Activated B cell treated with CpG ODN at 0.5 μM for 24 hours (primary cell): ENCODE results near the gene CCN2. TPM values are rescaled to one million over a fixed set of nuclear protein-coding genes. Genes with fewer than 3 reads are reported as not detected.

Experiments
- ATAC-seq: fragments of 200-7000 bp; cut with Tn5 transposase; one replicate; pipeline ENCODE4 v1.10.0; 2021; ENCODE audit warnings: low read depth, mild to moderate bottlenecking, moderate library complexity
- CTCF ChIA-PET: fragments of 350-600 bp; sonication (Branson Sonifier 250); formaldehyde crosslinking; loops from one replicate; lab custom pipeline; 2021; ENCODE audit warnings: antibody characterized with exemption; lab: Charles Lee
- POLR2A ChIA-PET: fragments of 350-600 bp; sonication (Branson Sonifier 250); formaldehyde crosslinking; loops from one replicate; lab custom pipeline; 2021; ENCODE audit warnings: antibody characterized with exemption; lab: Charles Lee
- DNase-seq: peaks from one replicate; pipeline ENCODE4 v3.0.0; 2022
- H3K27ac Mint-ChIP-seq: one replicate; pipeline ENCODE4 v1.8.0; 2020; ENCODE audit warnings: mixed read lengths
- H3K27me3 Mint-ChIP-seq: one replicate; pipeline ENCODE4 v1.8.0; 2021; ENCODE audit warnings: mixed read lengths
- H3K36me3 Mint-ChIP-seq: one replicate; pipeline ENCODE4 v1.8.0; 2021; ENCODE audit warnings: low read depth, mixed read lengths
- H3K4me1 Mint-ChIP-seq: one replicate; pipeline ENCODE4 v1.8.0; 2021; ENCODE audit warnings: mixed read lengths
- H3K4me3 Mint-ChIP-seq: one replicate; pipeline ENCODE4 v1.8.0; 2020; ENCODE audit warnings: mild to moderate bottlenecking, mixed read lengths
- H3K9me3 Mint-ChIP-seq: one replicate; pipeline ENCODE4 v1.8.0; 2020; ENCODE audit warnings: mixed read lengths
- CTCF ChIP-seq: fragments of 200-600 bp; IDR thresholded peaks from one replicate; pipeline ENCODE4 v1.8.0; 2022; ENCODE audit warnings: antibody characterized with exemption, mild to moderate bottlenecking
- intact Hi-C: fragments of 100-400 bp; cut with micrococcal nuclease; formaldehyde crosslinking; loops from one replicate; pipeline ENCODE4 v1.15.1; 2024
- total RNA-seq: library from RNA; stranded (reverse); gene quantifications from 2 replicates; pipeline ENCODE4 v1.2.3, GENCODE V29; 2022

Gene CCN2
- total RNA-seq, 1 donor from 2014 or later, result 0.35 TPM

GRCh38 chr6:131914234-131914633 lies 36.9 kb downstream of the CCN2 start:
- H3K36me3 Mint-ChIP-seq, result no peaks in the 10 kb centered on the region
- intact Hi-C loops, result loop anchor here (2.0 to 10.0 kb wide), 6 partner anchors 107 to 717 kb away; partner anchors contain the start of genes ENPP1 and MED23
- no peak for TF ChIP-seq CTCF
- DNase-seq, result no peak
- no peak overlapping the region for H3K4me3 Mint-ChIP-seq
- no peak overlapping the region for H3K27ac Mint-ChIP-seq
- H3K4me1 Mint-ChIP-seq, result peaks cover 32% of the 10 kb centered on the region
- no peak for ATAC-seq
- no peaks in the 10 kb centered on the region for H3K9me3 Mint-ChIP-seq
- H3K27me3 Mint-ChIP-seq, result peaks cover 30% of the 10 kb centered on the region
- ChIA-PET POLR2A (no interaction called here), CTCF (interaction anchor here (0.8 to 3.1 kb wide), 11 partner anchors 9 to 568 kb away, joined by 3 to 24 read pairs (median 11); no protein-coding TSS in a partner anchor)

GRCh38 chr6:131911951-131912350 lies 39.2 kb downstream of the CCN2 start:
- no peak for DNase-seq
- no peak for ATAC-seq
- H3K27me3 Mint-ChIP-seq, result peaks cover 30% of the 10 kb centered on the region
- ChIA-PET CTCF (interaction anchor here (1.1 to 6.1 kb wide), 2 partner anchors 216 to 275 kb away, joined by 3 to 102 read pairs; partner anchors contain the start of gene ENPP3), POLR2A (interaction anchor here (0.7 kb wide), 1 partner anchor 590 kb away, joined by 3 read pairs; no protein-coding TSS in a partner anchor)
- H3K27ac Mint-ChIP-seq, result no peak overlapping the region
- no peak for TF ChIP-seq CTCF
- H3K9me3 Mint-ChIP-seq, result no peaks in the 10 kb centered on the region
- H3K36me3 Mint-ChIP-seq, result no peaks in the 10 kb centered on the region
- intact Hi-C loops, result loop anchor here (2.0 to 10.0 kb wide), 6 partner anchors 105 to 715 kb away; partner anchors contain the start of genes ENPP1 and MED23
- peaks cover 19% of the 10 kb centered on the region for H3K4me1 Mint-ChIP-seq
- no peak overlapping the region for H3K4me3 Mint-ChIP-seq

- Mint-ChIP-seq H3K36me3 (no peaks in the 10 kb centered on the region), H3K27ac (no peak overlapping the region), H3K9me3 (no peaks in the 10 kb centered on the region), H3K4me3 (no peak overlapping the region), H3K4me1 (peaks cover 11% of the 10 kb centered on the region), H3K27me3 (peaks cover 28% of the 10 kb centered on the region)
- no peak for DNase-seq
- TF ChIP-seq CTCF, result no peak
- ChIA-PET POLR2A (no interaction called here), CTCF (interaction anchor here (1.1 to 6.1 kb wide), 3 partner anchors 215 to 294 kb away, joined by 3 to 102 read pairs (median 11); partner anchors contain the start of gene MED23)
- ATAC-seq, result no peak
- intact Hi-C loops, result loop anchor here (1.0 to 10.0 kb wide), 10 partner anchors 104 to 1026 kb away; partner anchors contain the start of genes ENPP1 and MED23
Observed at GRCh38 chr6:131910956-131911355, 40.2 kb downstream of the CCN2 start.

GRCh38 chr6:131910219-131910589 lies 41.0 kb downstream of the CCN2 start:
- no peak for TF ChIP-seq CTCF
- Mint-ChIP-seq H3K27ac (no peak overlapping the region), H3K4me3 (no peak overlapping the region), H3K4me1 (peaks cover 10% of the 10 kb centered on the region), H3K36me3 (no peaks in the 10 kb centered on the region), H3K27me3 (peaks cover 26% of the 10 kb centered on the region), H3K9me3 (no peaks in the 10 kb centered on the region)
- intact Hi-C loops, result loop anchor here (1.0 to 10.0 kb wide), 10 partner anchors 103 to 1025 kb away; partner anchors contain the start of genes ENPP1 and MED23
- no peak for ATAC-seq
- DNase-seq, result no peak
- CTCF ChIA-PET, result interaction anchor here (0.7 to 6.1 kb wide), 14 partner anchors 10 to 712 kb away, joined by 3 to 102 read pairs (median 4); partner anchors contain the start of gene MED23
- POLR2A ChIA-PET, result interaction anchor here (0.6 to 1.1 kb wide), 4 partner anchors 215 to 797 kb away, joined by 3 to 7 read pairs (median 5); no protein-coding TSS in a partner anchor
